ENCODE data around the gene DECR2. TPM values are rescaled to one million over a fixed set of nuclear protein-coding genes. Genes with fewer than 3 reads are reported as not detected.

The DECR2 gene
- total RNA-seq, 4 donors from 2014 or later, result 32.2 to 154 (median 105) TPM

DNA sequence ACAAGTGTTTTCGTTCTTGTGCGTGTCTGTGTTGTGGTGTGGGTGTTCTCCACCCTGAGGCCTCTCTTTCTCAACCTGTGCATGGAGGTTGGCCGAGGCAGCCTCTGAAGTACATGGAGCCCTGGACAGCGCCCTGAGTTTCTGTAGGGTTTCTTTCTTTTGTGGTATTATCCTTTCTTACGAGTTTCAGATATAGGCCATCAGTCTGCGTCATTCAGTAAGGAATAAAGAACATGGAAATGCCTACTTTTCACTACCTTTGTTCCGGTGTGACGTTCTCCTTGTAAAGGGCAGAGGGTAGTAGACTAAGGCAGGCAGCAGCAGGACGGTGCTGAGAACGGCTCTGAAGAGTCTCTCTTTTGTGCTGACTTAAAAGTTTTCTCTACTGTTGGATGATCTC lies 42.3 kb downstream of the DECR2 start:
- H3K27me3 ChIP-seq, result no peaks in the 10 kb centered on the region
- H3K4me3 ChIP-seq, result no peak overlapping the region
- no peaks in the 10 kb centered on the region for H3K9me3 ChIP-seq
- no peak overlapping the region for H3K27ac ChIP-seq
- H3K36me3 ChIP-seq, result no peaks in the 10 kb centered on the region
- H3K4me1 ChIP-seq, result no peaks in the 10 kb centered on the region
- DNase-seq, result no peak
- TF ChIP-seq, protein P1, sequence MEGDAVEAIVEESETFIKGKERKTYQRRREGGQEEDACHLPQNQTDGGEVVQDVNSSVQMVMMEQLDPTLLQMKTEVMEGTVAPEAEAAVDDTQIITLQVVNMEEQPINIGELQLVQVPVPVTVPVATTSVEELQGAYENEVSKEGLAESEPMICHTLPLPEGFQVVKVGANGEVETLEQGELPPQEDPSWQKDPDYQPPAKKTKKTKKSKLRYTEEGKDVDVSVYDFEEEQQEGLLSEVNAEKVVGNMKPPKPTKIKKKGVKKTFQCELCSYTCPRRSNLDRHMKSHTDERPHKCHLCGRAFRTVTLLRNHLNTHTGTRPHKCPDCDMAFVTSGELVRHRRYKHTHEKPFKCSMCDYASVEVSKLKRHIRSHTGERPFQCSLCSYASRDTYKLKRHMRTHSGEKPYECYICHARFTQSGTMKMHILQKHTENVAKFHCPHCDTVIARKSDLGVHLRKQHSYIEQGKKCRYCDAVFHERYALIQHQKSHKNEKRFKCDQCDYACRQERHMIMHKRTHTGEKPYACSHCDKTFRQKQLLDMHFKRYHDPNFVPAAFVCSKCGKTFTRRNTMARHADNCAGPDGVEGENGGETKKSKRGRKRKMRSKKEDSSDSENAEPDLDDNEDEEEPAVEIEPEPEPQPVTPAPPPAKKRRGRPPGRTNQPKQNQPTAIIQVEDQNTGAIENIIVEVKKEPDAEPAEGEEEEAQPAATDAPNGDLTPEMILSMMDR (IDR thresholded peaks at IDR 0.05), result no peak
- no peak for TF ChIP-seq POLR2A (IDR thresholded peaks at IDR 0.05)

DNA sequence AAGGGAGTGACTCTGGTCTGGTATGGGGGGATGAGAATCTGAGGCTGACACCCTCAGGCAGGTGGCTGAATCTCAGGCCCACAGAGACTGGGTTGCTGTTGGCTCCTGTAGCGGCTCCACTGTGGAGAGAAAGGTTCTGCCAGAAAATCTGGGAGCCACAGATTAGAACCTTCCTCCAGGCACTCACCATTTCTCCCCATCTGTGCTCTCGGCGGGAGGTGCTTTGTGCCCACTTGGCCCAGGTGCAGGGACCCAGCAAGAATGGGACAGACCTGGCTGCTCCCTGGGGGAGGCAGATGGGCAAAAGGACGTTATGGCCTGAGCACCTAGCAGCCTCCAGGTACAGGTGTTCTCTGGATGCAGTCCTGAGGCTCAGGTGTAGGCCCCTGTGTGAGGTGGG lies 43.9 kb downstream of the DECR2 start:
- peaks cover 0 to under 1% (median 0%) of the 10 kb centered on the region in 4 donors for H3K4me1 ChIP-seq
- DNase-seq, result no peak
- H3K9me3 ChIP-seq, result no peaks in the 10 kb centered on the region
- no peak overlapping the region for H3K27ac ChIP-seq
- no peaks in the 10 kb centered on the region for H3K27me3 ChIP-seq
- no peaks in the 10 kb centered on the region for H3K36me3 ChIP-seq
- no peak for TF ChIP-seq POLR2A (IDR thresholded peaks at IDR 0.05)
- TF ChIP-seq, protein P1 (IDR thresholded peaks at IDR 0.05), result no peak
- no peak overlapping the region for H3K4me3 ChIP-seq

DNA sequence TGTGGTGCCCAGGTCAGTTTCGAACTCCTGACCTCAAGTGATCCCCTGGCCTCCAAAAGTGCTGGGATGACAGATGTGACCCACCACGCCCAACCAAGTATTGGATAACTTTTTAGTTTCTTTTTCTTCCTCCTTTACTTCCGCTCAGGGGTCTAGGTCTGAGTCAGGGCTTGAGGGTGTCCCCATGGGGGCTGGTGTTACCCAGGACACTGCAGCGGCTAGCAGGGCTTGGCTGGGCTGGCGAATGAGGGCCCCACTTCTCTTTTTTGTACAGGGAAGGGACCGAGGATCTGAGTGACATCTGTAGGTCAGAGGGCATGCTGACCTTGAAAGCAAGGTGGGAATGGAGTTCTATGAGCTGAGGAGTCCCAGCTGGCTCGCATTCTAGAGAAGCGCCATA lies 48.7 kb downstream of the DECR2 start:
- DNase-seq, result no peak
- no peaks in the 10 kb centered on the region for H3K36me3 ChIP-seq
- H3K27me3 ChIP-seq, result no peaks in the 10 kb centered on the region
- no peaks in the 10 kb centered on the region for H3K9me3 ChIP-seq
- TF ChIP-seq, protein P1 (IDR thresholded peaks at IDR 0.05), result no peak
- TF ChIP-seq POLR2A (IDR thresholded peaks at IDR 0.05), result no peak
- H3K4me3 ChIP-seq, result no peak overlapping the region
- H3K27ac ChIP-seq, result no peak overlapping the region
- H3K4me1 ChIP-seq, result peaks cover 0 to 5% (median 0%) of the 10 kb centered on the region in 4 donors

DNA sequence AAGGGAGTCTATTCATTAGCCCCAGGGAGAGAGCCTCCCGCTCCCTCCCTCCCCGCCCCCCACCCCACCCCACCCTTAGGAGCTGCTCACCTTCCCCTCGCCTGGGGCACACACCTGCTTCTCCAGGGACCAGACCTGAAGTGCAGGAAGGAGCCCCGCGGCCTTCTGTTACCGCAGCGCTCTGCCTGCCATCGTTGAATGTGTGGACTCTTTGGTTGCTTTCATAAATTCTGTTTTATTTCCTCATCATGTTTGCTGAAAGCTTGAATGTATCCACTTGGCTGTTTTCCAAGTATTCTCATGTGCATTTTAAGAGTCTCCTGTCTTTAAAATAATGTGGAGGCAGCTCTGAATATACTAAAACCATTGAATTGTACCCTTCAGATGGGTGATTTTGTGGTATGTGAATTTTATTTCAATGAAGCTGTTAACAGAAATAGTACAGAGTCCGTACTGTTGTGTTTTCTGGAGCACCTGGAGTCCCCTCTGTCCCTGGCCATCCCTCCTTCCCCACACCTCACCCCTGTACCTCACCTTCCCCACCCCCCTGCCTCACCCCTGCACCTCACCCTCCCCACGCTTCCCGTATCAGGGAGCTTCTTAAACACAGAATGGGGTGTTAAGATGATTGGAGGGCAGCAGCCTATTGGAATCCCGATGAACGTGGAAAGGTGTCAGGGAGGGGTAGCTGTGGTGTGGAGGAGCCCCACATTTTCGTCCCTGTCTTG lies 49.3 kb downstream of the DECR2 start:
- DNase-seq, result no peak
- Histone ChIP-seq H3K27me3 (no peaks in the 10 kb centered on the region), H3K4me1 (peaks cover 0 to 5% (median 0%) of the 10 kb centered on the region in 4 donors), H3K27ac (no peak overlapping the region), H3K4me3 (no peak overlapping the region), H3K36me3 (no peaks in the 10 kb centered on the region), H3K9me3 (no peaks in the 10 kb centered on the region)
- TF ChIP-seq POLR2A (IDR thresholded peaks at IDR 0.05), result no peak
- TF ChIP-seq, protein P1 (IDR thresholded peaks at IDR 0.05), result no peak

DNA sequence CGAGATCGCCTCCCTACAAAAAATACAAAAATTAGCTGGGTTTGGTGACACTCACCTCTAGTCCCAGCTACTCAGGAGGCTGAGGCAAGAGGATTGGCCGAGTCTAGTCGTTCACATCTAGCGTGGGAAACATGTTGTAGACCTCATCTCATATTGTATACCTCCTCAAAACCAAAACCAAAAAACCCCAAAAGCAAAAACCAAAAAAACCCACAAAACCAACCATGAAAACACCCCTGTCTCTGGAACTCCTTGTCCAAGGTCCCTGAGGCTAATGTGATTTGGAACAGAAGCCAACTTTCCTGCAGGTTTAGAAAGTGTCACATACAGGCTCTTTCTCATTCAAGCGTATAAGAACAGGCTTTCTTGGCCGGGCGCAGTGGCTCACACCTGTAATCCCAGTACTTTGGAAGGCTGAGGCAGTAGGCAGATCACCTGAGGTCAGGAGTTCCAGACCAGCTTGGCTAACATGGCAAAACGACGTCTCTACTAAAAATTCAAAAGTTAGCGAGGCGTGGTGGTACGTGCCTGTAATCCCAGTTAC lies 52.8 kb downstream of the DECR2 start:
- no peak overlapping the region for H3K27ac ChIP-seq
- H3K4me3 ChIP-seq, result no peak overlapping the region
- no peaks in the 10 kb centered on the region for H3K27me3 ChIP-seq
- TF ChIP-seq, protein P1 (IDR thresholded peaks at IDR 0.05), result no peak
- no peak for TF ChIP-seq POLR2A (IDR thresholded peaks at IDR 0.05)
- DNase-seq, result no peak
- H3K9me3 ChIP-seq, result no peaks in the 10 kb centered on the region
- H3K36me3 ChIP-seq, result no peaks in the 10 kb centered on the region
- H3K4me1 ChIP-seq, result peaks cover 0 to 12% (median 0%) of the 10 kb centered on the region in 4 donors

All from Peyer's patch (tissue), 4 donors.